LNCaP clone FGC (cell line): ENCODE data around the gene NFIC.

Experiments
- DNase-seq: peaks from one replicate; pipeline ENCODE4 v3.0.0-alpha.2; 2011; ENCODE audit warnings: low read depth
- H3K4me3 ChIP-seq: 2 replicates; pipeline ENCODE4 v1.5.1; 2011; ENCODE audit warnings: mild to moderate bottlenecking, low read depth, low read length, control low read depth
- TF ChIP-seq, protein P1 (sequence below): IDR thresholded peaks from 2 replicates; pipeline ENCODE4 v1.5.1; 2012; ENCODE audit warnings: mild to moderate bottlenecking; ENCODE audit not compliant: control insufficient read depth, insufficient read depth; ENCODE audit errors: extremely low read depth

Gene NFIC

DNA sequence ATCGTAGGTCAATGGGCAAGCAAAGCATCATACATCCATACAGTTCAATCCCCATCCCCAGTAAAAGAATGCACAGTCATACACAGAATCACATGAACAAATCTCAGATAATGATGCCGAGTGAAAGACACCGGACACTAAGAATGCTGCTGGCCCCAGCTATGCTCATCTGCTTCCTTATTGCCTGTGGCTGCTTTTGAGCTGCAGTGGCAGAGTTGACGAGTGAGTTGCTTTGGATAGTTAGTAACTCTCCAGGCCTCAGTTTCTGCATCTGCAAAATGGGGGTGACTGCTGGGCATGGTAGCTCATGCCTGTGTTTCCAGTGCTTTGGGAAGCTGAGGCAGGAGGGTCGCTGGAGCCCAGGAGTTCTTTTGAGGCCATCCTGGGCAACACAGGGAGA is 12.9 kb upstream of the NFIC start:
- no peak for DNase-seq
- TF ChIP-seq, protein P1, sequence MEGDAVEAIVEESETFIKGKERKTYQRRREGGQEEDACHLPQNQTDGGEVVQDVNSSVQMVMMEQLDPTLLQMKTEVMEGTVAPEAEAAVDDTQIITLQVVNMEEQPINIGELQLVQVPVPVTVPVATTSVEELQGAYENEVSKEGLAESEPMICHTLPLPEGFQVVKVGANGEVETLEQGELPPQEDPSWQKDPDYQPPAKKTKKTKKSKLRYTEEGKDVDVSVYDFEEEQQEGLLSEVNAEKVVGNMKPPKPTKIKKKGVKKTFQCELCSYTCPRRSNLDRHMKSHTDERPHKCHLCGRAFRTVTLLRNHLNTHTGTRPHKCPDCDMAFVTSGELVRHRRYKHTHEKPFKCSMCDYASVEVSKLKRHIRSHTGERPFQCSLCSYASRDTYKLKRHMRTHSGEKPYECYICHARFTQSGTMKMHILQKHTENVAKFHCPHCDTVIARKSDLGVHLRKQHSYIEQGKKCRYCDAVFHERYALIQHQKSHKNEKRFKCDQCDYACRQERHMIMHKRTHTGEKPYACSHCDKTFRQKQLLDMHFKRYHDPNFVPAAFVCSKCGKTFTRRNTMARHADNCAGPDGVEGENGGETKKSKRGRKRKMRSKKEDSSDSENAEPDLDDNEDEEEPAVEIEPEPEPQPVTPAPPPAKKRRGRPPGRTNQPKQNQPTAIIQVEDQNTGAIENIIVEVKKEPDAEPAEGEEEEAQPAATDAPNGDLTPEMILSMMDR, result no peak
- no peak overlapping the region for H3K4me3 ChIP-seq

GRCh38 chr19:3356805-3357204 is 9.6 kb upstream of the NFIC start:
- TF ChIP-seq, protein P1, result no peak
- H3K4me3 ChIP-seq, result no peak overlapping the region
- DNase-seq, result no peak

DNA sequence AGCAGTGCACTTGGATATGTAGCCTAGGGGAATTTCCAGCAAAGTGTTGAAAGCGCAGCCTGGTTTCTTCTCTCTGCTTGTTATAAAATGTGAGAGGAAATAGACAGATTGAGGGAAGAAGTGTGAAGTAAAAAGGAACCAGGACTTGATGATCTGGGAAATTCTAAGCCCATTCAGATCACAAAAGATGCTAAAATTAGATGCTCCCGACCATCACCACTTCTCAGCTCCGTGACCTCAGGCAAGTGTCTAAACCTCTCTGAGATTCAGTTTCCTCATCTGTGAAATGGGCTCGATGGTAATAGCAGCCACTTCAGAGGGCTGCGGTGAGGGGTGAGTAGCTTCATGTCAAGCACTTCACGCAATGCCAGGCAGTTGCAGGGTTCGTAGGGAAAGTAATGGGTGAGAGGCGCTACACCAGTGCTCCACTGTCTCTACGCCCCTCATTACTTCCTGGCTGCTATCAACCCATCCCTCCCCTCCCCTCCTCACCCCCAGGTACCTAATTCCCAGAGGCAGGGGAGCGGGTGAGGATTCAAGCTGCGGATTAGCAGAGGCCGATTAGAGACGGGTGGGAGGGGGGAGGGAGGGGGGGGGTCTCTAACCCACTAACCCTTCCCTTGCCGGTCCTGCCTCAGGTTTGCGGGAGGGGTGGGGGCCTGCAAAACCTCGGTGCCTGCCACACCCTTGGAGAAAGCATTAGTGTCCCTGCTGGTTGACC is 9.0 kb upstream of the NFIC start:
- no peak overlapping the region for H3K4me3 ChIP-seq
- TF ChIP-seq, protein P1, result no peak
- DNase-seq, result no peak

DNA sequence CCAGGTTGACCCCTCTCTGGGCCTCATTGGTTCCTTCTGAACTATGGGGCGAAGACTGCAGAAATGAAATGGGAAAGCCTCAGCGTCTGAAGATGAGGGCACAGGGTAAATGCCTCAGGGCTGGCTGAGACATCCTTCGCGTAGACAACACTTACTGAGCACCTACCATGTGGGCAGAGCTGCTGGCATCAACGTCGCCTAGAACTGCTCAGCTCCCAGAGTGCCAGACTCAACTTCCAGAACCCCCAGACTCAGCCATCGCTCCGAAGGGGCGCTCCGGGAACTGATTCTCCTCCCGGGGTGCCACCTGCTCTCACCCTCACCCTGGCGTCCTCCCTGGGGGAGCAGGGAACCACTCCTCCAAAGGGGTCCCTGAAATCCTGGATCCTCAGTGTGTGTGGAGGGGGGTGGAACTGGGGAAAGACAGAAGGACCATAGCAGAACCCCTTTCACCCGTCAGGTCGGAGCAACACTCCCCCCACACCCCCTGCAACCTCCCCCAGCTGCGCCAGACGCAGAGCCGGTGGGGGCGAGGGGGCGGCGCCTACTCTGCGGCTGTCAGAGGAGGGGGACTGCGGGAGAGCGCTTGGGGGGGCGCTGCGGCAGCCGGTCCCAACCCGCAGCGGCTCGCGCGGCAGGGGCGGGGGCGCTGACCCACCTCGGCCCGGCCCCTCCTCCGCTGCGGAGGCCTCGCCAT is 8.2 kb upstream of the NFIC start:
- no peak for DNase-seq
- TF ChIP-seq, protein P1, result no peak
- peak overlapping the region; percentile 61; the same call in 1 of the 2 replicates for H3K4me3 ChIP-seq

- TF ChIP-seq, protein P1, result no peak
- H3K4me3 ChIP-seq, result peak overlapping the region; percentile 61
- no peak for DNase-seq
These were observed 7.7 kb upstream of the NFIC start for GRCh38 chr19:3358689-3359014.

DNA sequence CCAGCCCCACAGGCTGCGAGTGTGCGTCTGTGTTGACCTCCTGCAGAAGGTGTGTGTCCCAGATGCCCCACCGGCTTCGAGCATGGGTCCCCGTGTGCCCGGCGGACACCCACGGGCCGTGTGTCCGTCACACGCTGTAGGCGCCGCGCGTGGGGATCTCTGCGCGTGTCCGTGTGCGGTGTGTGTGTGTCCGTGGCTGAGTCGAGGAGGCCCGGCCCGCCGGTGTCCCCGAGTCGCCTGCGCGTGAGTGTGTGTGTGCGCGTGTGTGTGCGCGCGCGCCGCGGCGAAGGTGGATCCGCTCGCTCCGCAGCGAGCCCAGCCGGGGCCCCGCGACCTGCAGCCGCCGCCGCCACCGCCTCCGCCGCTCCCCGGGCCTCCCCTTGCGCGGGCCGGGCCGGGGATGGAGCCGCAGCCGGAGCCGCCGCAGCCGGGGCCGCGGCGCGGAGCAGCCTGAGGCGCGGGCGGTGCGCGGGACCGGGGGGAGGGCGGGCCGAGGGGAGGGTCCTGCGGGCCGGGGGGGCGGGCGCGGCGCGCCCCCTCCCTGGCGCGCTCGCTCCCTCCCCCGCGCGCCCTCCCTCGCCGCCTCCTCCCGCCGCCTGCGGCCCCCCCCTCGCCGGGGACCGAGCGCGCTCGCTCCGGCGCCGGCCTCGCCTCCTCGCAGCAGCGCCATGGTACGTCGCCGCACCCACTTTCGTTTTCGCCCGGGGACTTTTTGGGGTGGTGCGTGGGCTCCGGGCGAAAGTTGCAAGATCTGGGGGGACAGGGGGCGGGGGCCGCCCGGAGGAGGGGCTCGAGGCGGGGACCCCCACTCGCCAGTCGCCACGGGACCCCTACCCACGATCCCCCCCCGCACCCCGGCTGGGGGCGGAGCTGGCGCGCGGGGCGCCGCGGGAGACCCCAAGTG is 7.1 kb upstream of the NFIC start:
- H3K4me3 ChIP-seq, result peak overlapping the region; percentile 62
- DNase-seq, result no peak
- TF ChIP-seq, protein P1, result no peak
